Measurements from ENCODE around the gene COX7B.

GRCh38 chrX:77953708-77954107 lies 54.4 kb downstream of the COX7B start:
- TF ChIP-seq REST (IDR thresholded peaks at IDR 0.05; ENCODE audit: insufficient read depth in 1 of 2, low read depth in 2 of 2, low read length in 2 of 2) (no peak), SIN3A (IDR thresholded peaks at IDR 0.05; ENCODE audit: borderline replicate concordance, insufficient read depth, low read length) (no peak), POLR2AphosphoS5 (IDR thresholded peaks at IDR 0.05; ENCODE audit: low read depth, low read length) (no peak)

All from PFSK-1 (cell line).